Fibroblast of skin of right quadriceps (primary cell): ENCODE results near the gene TMC5.
"Not testable (repeated sequence)": the region's sequence is repeated elsewhere in the genome, so short reads cannot be mapped to it uniquely, and the experiment has no call there.

Source experiments
- DNase-seq: peaks from one replicate; pipeline ENCODE4 v3.0.0-alpha.2; 2013

The TMC5 gene

GRCh38 chr16:19512297-19512696, 94.6 kb downstream of the TMC5 start:
- no peak for DNase-seq

- DNase-seq, result no peak
Observed at GRCh38 chr16:19513377-19514053, 95.8 kb downstream of the TMC5 start.

- no peak for DNase-seq
Observed at GRCh38 chr16:19515757-19516156, 98.1 kb downstream of the TMC5 start.

- DNase-seq, result peak; percentile 15
Observed at GRCh38 chr16:19517424-19518089, 99.9 kb downstream of the TMC5 start.

GRCh38 chr16:19518388-19518787, 100.7 kb downstream of the TMC5 start:
- DNase-seq, result no peak

GRCh38 chr16:19520861-19521331, 103.2 kb downstream of the TMC5 start:
- DNase-seq, result no peak

- DNase-seq, result peak; percentile 87
Observed at GRCh38 chr16:19521471-19522396, 104.1 kb downstream of the TMC5 start, which contains the start of gene GDE1. GDE1 (minus strand) TSS chr16:19522098; CDS start chr16:19521964, 134 bp downstream.

GRCh38 chr16:19522397-19522732, 104.7 kb downstream of the TMC5 start:
- DNase-seq, result no peak

- no peak for DNase-seq
Observed at GRCh38 chr16:19522760-19523159, 105.1 kb downstream of the TMC5 start.

GRCh38 chr16:19523184-19523558, 105.5 kb downstream of the TMC5 start:
- DNase-seq, result no peak

- peak; percentile 94 for DNase-seq
Observed at GRCh38 chr16:19523559-19524355, 106.1 kb downstream of the TMC5 start, which contains the start of gene CCP110. CCP110 (plus strand) TSS chr16:19523942; CDS start chr16:19527882, 3,940 bp downstream.

GRCh38 chr16:19524356-19524615, 106.6 kb downstream of the TMC5 start:
- DNase-seq, result no peak

GRCh38 chr16:19524616-19525384, 107.1 kb downstream of the TMC5 start:
- no peak for DNase-seq

- no peak for DNase-seq
Observed at GRCh38 chr16:19525385-19525723, 107.7 kb downstream of the TMC5 start.

- DNase-seq, result no peak
Observed at GRCh38 chr16:19527161-19527560, 109.5 kb downstream of the TMC5 start.

GRCh38 chr16:19528666-19529065, 111.0 kb downstream of the TMC5 start:
- DNase-seq, result no peak

GRCh38 chr16:19532601-19533000, 114.9 kb downstream of the TMC5 start:
- no peak for DNase-seq

GRCh38 chr16:19540241-19540970, 122.7 kb downstream of the TMC5 start:
- no peak for DNase-seq

- DNase-seq, result no peak
Observed at GRCh38 chr16:19542138-19542821, 124.6 kb downstream of the TMC5 start.

GRCh38 chr16:19543278-19543996, 125.8 kb downstream of the TMC5 start:
- DNase-seq, result not testable (repeated sequence)
